HS-5 (cell line): ENCODE results near the gene SERPINB7.

Experiments used
- DNase-seq: peaks from one replicate; pipeline ENCODE4 v3.0.0-alpha.2; 2012; ENCODE audit warnings: low read depth

Gene SERPINB7

GRCh38 chr18:63844254-63844653 is 69.0 kb downstream of the SERPINB7 start:
- DNase-seq: no peak

GRCh38 chr18:63848159-63848558 is 72.9 kb downstream of the SERPINB7 start:
- DNase-seq: no peak

- DNase-seq: no peak
Observed at GRCh38 chr18:63850020-63850419, 74.8 kb downstream of the SERPINB7 start.

- DNase-seq: no peak
Observed at GRCh38 chr18:63850636-63851035, 75.4 kb downstream of the SERPINB7 start.
